Lower leg skin (tissue), 3 donors: ENCODE measurements around the gene KIF18A.

Experiments
- CTCF ChIP-seq, 3 donors: fragments of 450-650 bp; IDR thresholded peaks; one replicate each; pipeline ENCODE4 v1.5.1; 2016; ENCODE audit warnings: antibody characterized with exemption in 3 of 3, mild to moderate bottlenecking in 3 of 3, moderate library complexity in 2 of 3
- POLR2A ChIP-seq, 2 donors: fragments of 450-650 bp; IDR thresholded peaks; one replicate each; pipeline ENCODE4 v1.6.1; 2016 to 2017; ENCODE audit warnings: antibody characterized with exemption in 2 of 2, mild to moderate bottlenecking in 1 of 2, moderate library complexity in 1 of 2

DNA sequence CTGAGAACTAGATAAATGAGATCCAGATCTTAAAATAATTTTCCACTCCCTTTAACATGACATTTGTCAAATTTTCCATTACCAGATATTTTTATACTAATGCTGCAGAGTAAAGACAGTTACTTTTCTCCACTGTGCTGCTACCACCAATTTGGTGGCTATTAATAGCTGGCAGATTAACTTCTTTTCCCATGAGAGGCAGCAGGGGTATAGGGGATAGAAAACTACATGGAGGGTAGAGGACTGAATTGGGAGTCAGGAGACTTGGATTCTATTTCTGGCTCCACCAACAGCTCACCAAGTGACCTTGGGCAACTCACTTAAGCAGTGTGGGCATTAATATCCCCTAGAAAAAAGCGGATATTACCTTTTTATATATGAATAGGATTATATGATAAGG lies 69.2 kb downstream of the KIF18A start:
- TF ChIP-seq CTCF (IDR thresholded peaks at IDR 0.05) (no peak), POLR2A (IDR thresholded peaks at IDR 0.05) (no peak)
